ENCODE measurements around the gene PGC. TPM values are rescaled to one million over a fixed set of nuclear protein-coding genes. Genes with fewer than 3 reads are reported as not detected.

Gene PGC
- total RNA-seq, 2 donors from 2014 or later = not detected

- Histone ChIP-seq H3K27ac (no peak overlapping the region), H3K4me3 (no peak overlapping the region), H3K27me3 (no peaks in the 10 kb centered on the region), H3K36me3 (no peaks in the 10 kb centered on the region), H3K4me1 (peaks cover 0 to 98% of the 10 kb centered on the region in 2 donors), H3K9me3 (no peaks in the 10 kb centered on the region)
- TF ChIP-seq, protein P1, sequence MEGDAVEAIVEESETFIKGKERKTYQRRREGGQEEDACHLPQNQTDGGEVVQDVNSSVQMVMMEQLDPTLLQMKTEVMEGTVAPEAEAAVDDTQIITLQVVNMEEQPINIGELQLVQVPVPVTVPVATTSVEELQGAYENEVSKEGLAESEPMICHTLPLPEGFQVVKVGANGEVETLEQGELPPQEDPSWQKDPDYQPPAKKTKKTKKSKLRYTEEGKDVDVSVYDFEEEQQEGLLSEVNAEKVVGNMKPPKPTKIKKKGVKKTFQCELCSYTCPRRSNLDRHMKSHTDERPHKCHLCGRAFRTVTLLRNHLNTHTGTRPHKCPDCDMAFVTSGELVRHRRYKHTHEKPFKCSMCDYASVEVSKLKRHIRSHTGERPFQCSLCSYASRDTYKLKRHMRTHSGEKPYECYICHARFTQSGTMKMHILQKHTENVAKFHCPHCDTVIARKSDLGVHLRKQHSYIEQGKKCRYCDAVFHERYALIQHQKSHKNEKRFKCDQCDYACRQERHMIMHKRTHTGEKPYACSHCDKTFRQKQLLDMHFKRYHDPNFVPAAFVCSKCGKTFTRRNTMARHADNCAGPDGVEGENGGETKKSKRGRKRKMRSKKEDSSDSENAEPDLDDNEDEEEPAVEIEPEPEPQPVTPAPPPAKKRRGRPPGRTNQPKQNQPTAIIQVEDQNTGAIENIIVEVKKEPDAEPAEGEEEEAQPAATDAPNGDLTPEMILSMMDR (IDR thresholded peaks at IDR 0.05) = no peak
- DNase-seq (ENCODE audit: low spot score) = no peak
Measured at GRCh38 chr6:41718828-41719227, 28.4 kb downstream of the PGC start.

- Histone ChIP-seq H3K4me1 (peaks cover 0 to 98% of the 10 kb centered on the region in 2 donors), H3K9me3 (no peaks in the 10 kb centered on the region), H3K27me3 (no peaks in the 10 kb centered on the region), H3K27ac (peak overlapping the region; percentile 78 to 87), H3K36me3 (no peaks in the 10 kb centered on the region), H3K4me3 (no peak overlapping the region)
- no peak for DNase-seq (ENCODE audit: low spot score)
- TF ChIP-seq, protein P1 (IDR thresholded peaks at IDR 0.05) = no peak
Measured at GRCh38 chr6:41717392-41717736, 29.8 kb downstream of the PGC start.

DNA sequence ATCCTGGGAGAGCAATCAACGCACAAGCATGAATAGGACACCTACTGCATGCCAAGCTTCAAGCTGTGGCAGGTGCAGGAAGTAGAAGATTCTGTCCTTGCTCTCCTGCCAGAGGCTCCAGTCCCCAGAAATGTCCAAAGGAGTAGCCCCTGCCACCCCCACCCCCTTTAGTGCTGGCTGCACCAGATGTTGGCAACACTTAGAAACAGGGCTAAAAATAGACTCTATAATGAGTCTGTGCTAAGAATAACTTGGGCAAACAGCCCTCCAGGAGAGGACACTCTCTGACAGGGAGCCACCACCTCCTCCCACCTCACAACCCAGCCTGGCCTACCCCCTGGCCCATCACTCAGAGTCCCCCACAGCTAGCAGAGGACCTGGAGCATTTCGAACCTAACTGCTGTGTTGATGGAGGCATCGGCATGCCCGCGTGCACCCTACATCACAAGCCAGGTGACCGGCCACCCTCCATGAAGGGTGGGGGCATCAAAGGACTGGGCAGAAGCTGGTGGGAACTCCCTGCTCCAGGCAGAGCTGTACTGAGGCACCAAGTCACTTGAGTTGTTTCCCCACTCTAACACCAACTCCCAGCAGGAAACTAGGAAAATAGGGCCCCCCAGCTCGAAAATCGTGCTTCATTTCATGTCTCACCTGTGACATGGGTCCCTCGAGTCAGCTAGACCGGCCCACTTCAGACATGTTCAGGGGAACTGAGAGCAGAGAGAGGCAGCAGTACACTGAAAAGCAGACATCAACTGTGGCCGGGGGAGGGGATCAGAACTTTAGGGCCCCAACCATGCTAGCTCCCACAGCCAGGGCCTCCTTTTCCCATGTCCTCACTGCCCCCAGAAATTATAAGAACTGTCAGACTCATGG is 30.4 kb downstream of the PGC start:
- TF ChIP-seq, protein P1 (IDR thresholded peaks at IDR 0.05) = no peak
- H3K36me3 ChIP-seq = no peaks in the 10 kb centered on the region
- no peak overlapping the region for H3K4me3 ChIP-seq
- peak overlapping the region; percentile 78 to 87 for H3K27ac ChIP-seq
- no peaks in the 10 kb centered on the region for H3K9me3 ChIP-seq
- H3K4me1 ChIP-seq = peaks cover 0 to 98% of the 10 kb centered on the region in 2 donors
- DNase-seq (ENCODE audit: low spot score) = no peak
- no peaks in the 10 kb centered on the region for H3K27me3 ChIP-seq

DNA sequence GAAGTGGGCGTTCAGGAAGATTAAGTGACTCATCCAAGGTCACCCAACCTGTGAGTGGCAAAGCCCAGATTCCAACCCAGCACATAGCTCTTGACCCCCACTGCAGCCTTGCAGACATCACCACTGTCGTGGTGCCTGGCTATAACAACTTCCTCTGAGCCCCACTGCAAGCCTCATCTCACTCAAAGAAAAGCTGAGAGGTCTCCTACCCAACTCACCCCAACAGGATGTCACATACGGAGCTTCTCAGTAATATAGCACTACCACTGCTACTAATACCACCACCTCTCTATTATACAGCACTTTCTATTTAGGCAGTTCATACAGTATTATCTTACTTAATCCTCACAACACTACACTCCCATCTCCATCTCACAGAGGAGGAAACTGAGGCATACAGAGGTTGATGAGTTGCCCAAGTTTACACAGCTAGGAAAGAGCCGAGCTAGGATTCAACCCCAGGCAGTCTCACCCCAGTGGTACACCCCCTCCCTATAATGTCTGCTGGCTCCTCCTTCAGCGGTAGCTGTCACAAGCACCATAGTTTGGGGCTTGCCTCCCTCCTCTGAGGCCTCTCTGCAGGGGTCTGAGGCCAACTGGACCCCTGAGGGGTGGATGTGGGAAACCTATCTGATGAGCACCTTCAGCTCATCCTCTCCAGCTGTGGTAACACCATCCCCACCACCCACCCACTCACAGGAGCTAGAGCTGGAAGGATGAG is 31.2 kb downstream of the PGC start:
- peak overlapping the region; percentile 78 to 87 for H3K27ac ChIP-seq
- no peaks in the 10 kb centered on the region for H3K9me3 ChIP-seq
- H3K4me1 ChIP-seq = peaks cover 0 to 99% of the 10 kb centered on the region in 2 donors
- no peak overlapping the region for H3K4me3 ChIP-seq
- no peaks in the 10 kb centered on the region for H3K36me3 ChIP-seq
- no peak for DNase-seq (ENCODE audit: low spot score)
- H3K27me3 ChIP-seq = no peaks in the 10 kb centered on the region
- TF ChIP-seq, protein P1 (IDR thresholded peaks at IDR 0.05) = no peak

DNA sequence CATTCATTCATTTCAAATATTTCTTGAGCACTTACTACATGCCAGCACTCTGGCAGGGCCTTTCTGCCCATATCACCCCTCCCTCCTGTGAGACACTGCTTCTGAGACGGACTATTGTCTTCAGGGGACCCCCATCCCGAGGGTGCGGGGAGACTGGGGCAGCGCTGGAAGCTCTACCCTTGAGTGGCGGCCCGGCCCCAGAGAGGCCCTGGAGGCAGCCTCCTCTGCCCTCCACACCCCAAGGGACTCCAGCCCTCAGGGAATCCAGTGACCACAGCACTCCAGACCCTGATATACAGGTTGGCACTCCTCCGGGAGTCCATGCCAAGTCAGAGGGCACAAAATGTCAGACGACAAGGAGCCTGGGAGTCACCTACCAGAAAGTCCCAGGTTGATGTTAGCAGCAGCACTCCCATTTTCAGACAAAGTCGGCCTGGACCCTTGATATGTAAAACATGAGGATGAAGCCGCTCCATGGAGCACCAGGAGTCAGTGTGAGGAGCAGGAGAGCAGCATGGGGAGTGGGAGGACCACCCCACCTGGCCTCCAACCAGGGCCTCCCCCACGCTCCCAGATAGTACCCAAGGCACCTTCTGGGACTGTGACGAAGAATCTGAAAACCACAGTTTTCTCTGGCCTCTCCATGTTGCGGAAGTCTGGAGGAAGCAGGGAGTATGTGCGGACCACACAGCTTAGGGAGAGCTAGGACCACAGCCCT is 32.5 kb downstream of the PGC start:
- Histone ChIP-seq H3K27me3 (no peaks in the 10 kb centered on the region), H3K4me3 (no peak overlapping the region), H3K4me1 (peaks cover 0 to 94% of the 10 kb centered on the region in 2 donors), H3K9me3 (no peaks in the 10 kb centered on the region), H3K27ac (peak overlapping the region; percentile 78 to 87), H3K36me3 (no peaks in the 10 kb centered on the region)
- DNase-seq (ENCODE audit: low spot score) = no peak
- TF ChIP-seq, protein P1 (IDR thresholded peaks at IDR 0.05) = no peak
